Breast epithelium (tissue), 4 donors: Measurements from ENCODE around the gene CX3CR1. TPM values are rescaled to one million over a fixed set of nuclear protein-coding genes. Genes with fewer than 3 reads are reported as not detected.
A peak's percentile ranks its signal among the peaks of the same experiment; 100 is the strongest.

Experiments
- DNase-seq, 2 donors: peaks; one replicate each; pipeline ENCODE4 v3.0.0-alpha.2; 2019; ENCODE audit warnings: low spot score in 2 of 2
- H3K27ac ChIP-seq, 2 donors: fragments of 200-600 bp; sonication (generic) in 1 of 2; one replicate each; pipeline ENCODE4 v1.5.1; 2016 to 2019; ENCODE audit warnings: mild to moderate bottlenecking in 1 of 2
- H3K27me3 ChIP-seq, 2 donors: fragments of 200-600 bp; sonication (generic) in 1 of 2; one replicate each; pipeline versions ENCODE4 v1.5.1 to v1.6.0; 2017 to 2019; ENCODE audit warnings: control low read depth in 1 of 2, mild to moderate bottlenecking in 1 of 2
- H3K36me3 ChIP-seq: fragments of 200-600 bp; one replicate; pipeline ENCODE4 v1.5.1; 2019
- H3K4me1 ChIP-seq, 2 donors: fragments of 200-600 bp; sonication (generic); one replicate each; pipeline ENCODE4 v1.5.1; 2016 to 2019; ENCODE audit warnings: control low read depth in 1 of 2
- H3K4me3 ChIP-seq, 3 donors: fragments of 200-600 bp; sonication (generic); 1 replicate in 2 of 3; 2 replicates in 1 of 3; pipeline ENCODE4 v1.5.1; 2016 to 2019; ENCODE audit warnings: mild to moderate bottlenecking in 3 of 3, moderate library complexity in 2 of 3
- H3K9me3 ChIP-seq, 2 donors: fragments of 200-600 bp; sonication (generic) in 1 of 2; one replicate each; pipeline ENCODE4 v1.5.1; 2016 to 2019; ENCODE audit warnings: control low read depth in 1 of 2
- POLR2A ChIP-seq: fragments of 450-650 bp; IDR thresholded peaks from one replicate; pipeline ENCODE4 v1.6.1; 2016; ENCODE audit warnings: antibody characterized with exemption, mild to moderate bottlenecking, moderate library complexity
- POLR2AphosphoS5 ChIP-seq, 3 donors: sonication (generic); formaldehyde crosslinking; IDR thresholded peaks; one replicate each; pipeline ENCODE4 v1.6.1; 2017; ENCODE audit warnings: antibody characterized with exemption in 3 of 3
- intact Hi-C: fragments of 100-400 bp; cut with DNase I; formaldehyde crosslinking; loops from one replicate; pipeline ENCODE4 v1.15.1; 2023; ENCODE audit warnings: low total_unique reads
- total RNA-seq, 3 donors: library from RNA; depleted of rRNA; stranded (reverse); fragments of >200 nt; gene quantifications; one replicate each; pipeline ENCODE4 v1.1.0, GENCODE V29; 2016
- TF ChIP-seq, protein P1 (sequence below), 3 donors: fragments of 450-650 bp; IDR thresholded peaks; one replicate each; pipeline ENCODE4 v1.5.1; 2016 to 2017; ENCODE audit warnings: antibody characterized with exemption in 3 of 3, mild to moderate bottlenecking in 3 of 3, moderate library complexity in 3 of 3

The CX3CR1 gene, protein sequence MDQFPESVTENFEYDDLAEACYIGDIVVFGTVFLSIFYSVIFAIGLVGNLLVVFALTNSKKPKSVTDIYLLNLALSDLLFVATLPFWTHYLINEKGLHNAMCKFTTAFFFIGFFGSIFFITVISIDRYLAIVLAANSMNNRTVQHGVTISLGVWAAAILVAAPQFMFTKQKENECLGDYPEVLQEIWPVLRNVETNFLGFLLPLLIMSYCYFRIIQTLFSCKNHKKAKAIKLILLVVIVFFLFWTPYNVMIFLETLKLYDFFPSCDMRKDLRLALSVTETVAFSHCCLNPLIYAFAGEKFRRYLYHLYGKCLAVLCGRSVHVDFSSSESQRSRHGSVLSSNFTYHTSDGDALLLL
- 1 to 10 TPM in 2 of 3 donors, under 1 TPM in 1; 0.32 to 2.8 (median 1.3) TPM for total RNA-seq

DNA sequence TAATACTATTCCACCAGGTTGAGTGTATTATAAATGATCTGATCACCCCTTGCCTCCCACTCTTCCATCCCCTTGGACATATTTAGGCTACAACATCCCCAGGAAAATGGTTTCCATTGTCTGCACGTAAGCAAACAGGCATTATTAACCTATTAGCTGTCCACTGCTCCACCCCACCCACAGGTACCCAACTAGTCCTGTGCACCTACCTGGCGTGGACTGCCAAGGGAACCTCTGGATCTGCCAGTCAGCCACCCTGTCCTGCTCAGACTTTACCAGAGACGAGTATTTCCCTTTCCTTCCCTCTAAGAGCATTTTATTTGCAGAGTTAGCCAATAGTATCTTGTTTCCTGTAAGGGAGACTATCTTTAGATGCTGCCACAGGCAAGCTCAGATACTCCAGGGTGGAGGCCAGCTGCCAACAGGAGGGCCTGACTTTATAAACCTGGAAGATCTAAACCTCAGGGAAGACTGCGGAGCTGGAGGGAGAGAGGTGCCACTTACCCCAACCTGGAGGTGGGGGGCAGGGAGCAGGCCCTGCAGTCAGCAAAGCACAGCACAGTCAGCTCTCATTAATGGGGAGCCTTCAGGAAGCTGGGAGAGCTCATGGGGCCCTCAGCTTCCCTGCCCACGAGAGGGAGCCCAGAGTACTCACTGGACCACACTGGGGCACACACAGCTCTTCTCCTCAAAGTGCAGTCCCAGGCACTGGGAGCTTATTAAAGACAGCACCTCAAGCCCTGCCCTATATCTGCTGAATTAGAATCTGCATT, at the start of gene CX3CR1:
CX3CR1 (minus strand) TSS at position 292 of the 773 bp plus-strand sequence. CDS start 13,527 bp downstream, outside the sequence.
- intact Hi-C loops, result loop anchor here (5.0 kb wide), 1 partner anchor 88 kb away; the partner anchor contains the start of gene XIRP1
- Histone ChIP-seq H3K36me3 (no peaks in the 10 kb centered on the region), H3K4me1 (no peaks in the 10 kb centered on the region), H3K27ac (peak within 1 kb of the TSS in 1 of 2 donors; percentile 1), H3K4me3 (no peak within 1 kb of the TSS), H3K9me3 (no peaks in the 10 kb centered on the region), H3K27me3 (no peaks in the 10 kb centered on the region)
- TF ChIP-seq, protein P1, sequence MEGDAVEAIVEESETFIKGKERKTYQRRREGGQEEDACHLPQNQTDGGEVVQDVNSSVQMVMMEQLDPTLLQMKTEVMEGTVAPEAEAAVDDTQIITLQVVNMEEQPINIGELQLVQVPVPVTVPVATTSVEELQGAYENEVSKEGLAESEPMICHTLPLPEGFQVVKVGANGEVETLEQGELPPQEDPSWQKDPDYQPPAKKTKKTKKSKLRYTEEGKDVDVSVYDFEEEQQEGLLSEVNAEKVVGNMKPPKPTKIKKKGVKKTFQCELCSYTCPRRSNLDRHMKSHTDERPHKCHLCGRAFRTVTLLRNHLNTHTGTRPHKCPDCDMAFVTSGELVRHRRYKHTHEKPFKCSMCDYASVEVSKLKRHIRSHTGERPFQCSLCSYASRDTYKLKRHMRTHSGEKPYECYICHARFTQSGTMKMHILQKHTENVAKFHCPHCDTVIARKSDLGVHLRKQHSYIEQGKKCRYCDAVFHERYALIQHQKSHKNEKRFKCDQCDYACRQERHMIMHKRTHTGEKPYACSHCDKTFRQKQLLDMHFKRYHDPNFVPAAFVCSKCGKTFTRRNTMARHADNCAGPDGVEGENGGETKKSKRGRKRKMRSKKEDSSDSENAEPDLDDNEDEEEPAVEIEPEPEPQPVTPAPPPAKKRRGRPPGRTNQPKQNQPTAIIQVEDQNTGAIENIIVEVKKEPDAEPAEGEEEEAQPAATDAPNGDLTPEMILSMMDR (IDR thresholded peaks at IDR 0.05), result no peak
- no peak for TF ChIP-seq POLR2AphosphoS5 (IDR thresholded peaks at IDR 0.05)
- TF ChIP-seq POLR2A, result no peak
- DNase-seq, result no peak

DNA sequence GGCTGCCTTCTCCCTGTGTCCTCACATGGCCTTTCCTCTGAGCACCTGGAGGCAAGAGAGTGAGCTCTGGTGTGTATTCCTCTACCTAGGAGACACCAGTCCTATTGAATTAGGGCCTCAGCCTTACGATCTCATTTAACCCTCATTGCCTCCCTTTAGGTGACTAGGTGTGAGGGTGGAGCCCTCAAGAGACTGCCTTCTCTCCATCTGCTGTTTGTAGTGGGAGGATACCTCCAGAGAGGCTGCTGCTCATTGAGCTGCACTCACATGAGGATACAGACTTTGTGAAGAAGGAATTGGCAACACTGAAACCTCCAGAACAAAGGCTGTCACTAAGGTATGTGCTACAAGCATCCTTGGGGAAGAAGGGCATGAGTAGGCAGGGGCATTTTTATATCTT, 49.7 kb upstream of the CX3CR1 start, which contains the start of gene CCR8:
CCR8 (plus strand) TSS at position 217 of the 400 bp plus-strand sequence. CDS start 2,623 bp downstream, outside the sequence.
- H3K27ac ChIP-seq, result no peak within 1 kb of the TSS
- H3K36me3 ChIP-seq, result no peaks in the 10 kb centered on the region
- H3K4me1 ChIP-seq, result no peaks in the 10 kb centered on the region
- intact Hi-C loops, result no loop called here
- H3K4me3 ChIP-seq, result no peak within 1 kb of the TSS
- TF ChIP-seq, protein P1 (IDR thresholded peaks at IDR 0.05), result no peak
- TF ChIP-seq POLR2AphosphoS5 (IDR thresholded peaks at IDR 0.05), result no peak
- no peak for TF ChIP-seq POLR2A
- no peak for DNase-seq
- no peaks in the 10 kb centered on the region for H3K9me3 ChIP-seq
- no peaks in the 10 kb centered on the region for H3K27me3 ChIP-seq

DNA sequence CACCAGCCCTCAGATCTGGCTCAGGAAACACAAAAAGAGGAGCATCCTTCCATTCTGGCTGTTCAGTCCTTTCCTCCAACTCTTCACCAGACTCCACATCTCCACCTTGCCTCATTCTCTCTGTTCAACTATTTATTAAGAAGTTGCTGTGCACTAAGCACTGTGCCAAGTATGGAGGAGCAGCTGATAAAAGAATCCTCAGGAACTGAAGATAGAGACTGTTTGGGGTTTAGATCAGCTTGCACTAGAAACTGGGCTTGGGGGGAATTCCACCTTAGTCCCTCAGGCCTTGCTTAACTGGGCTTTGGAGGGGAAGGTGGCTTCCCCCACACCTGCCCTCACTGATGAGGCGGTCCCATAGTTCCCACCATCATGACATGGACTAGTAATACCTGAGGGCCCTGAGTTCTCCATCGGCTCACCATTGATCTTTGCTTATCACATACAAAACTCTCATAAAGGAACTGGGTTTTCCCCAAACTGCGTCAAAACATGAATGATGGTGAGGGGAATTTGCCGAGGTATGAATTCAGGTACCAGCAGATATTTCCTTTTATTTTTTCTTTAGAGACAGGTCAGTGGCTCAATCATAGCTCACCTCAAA, 48.0 kb upstream of the CX3CR1 start:
- Histone ChIP-seq H3K4me3 (no peak overlapping the region), H3K4me1 (no peaks in the 10 kb centered on the region), H3K36me3 (no peaks in the 10 kb centered on the region), H3K9me3 (no peaks in the 10 kb centered on the region), H3K27ac (no peak overlapping the region), H3K27me3 (no peaks in the 10 kb centered on the region)
- intact Hi-C loops, result no loop called here
- DNase-seq, result no peak
- TF ChIP-seq POLR2AphosphoS5 (IDR thresholded peaks at IDR 0.05) (no peak), POLR2A (no peak)
- TF ChIP-seq, protein P1 (IDR thresholded peaks at IDR 0.05), result no peak

DNA sequence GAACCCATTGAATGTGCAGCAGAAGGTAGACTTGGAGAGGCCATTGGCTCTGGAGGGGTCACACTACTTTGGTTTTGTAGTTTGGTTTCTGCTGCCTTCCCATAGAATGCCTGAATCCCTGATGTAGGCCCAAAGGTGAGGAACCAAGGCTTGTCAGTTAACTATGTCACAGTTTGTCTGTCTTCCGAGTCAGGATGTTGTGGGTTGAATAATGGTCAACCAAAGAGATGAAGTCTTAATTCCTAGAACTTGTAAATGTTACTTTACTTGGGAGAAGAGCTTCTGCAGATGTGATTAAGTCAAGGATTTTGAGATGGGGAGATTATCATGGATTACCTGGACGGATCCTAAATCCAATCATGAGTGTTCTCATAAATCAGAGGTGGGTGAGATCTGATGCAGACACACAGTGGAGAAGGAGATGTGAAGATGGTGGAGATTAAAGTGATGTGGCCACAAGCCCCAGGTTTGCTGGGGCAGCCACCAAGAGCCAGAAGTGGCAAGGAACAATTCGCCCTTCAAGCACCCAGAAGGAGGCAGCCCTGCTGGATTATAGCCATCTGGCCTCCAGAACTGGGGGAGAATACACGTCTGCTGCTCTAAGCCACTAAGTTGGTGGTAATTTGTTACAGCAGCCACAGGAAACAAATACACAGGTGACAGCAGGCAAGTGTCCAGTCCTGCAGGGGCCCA, 47.4 kb upstream of the CX3CR1 start:
- Histone ChIP-seq H3K9me3 (no peaks in the 10 kb centered on the region), H3K27ac (no peak overlapping the region), H3K27me3 (no peaks in the 10 kb centered on the region), H3K4me1 (no peaks in the 10 kb centered on the region), H3K36me3 (no peaks in the 10 kb centered on the region), H3K4me3 (no peak overlapping the region)
- TF ChIP-seq POLR2AphosphoS5 (IDR thresholded peaks at IDR 0.05) (no peak), POLR2A (no peak)
- TF ChIP-seq, protein P1 (IDR thresholded peaks at IDR 0.05), result no peak
- intact Hi-C loops, result no loop called here
- DNase-seq, result no peak
